K562 (cell line): ENCODE results near the gene M6PR. TPM values are rescaled to one million over a fixed set of nuclear protein-coding genes. Genes with fewer than 3 reads are reported as not detected.

Source experiments
- BCOR ChIP-seq: fragments of 450-650 bp; IDR thresholded peaks from 2 replicates; pipeline ENCODE4 v1.6.1; 2016
- E2F1 ChIP-seq: sonication (generic); formaldehyde crosslinking; IDR thresholded peaks from 2 replicates; pipeline ENCODE4 v1.8.1; 2023; ENCODE audit warnings: mild to moderate bottlenecking, missing genetic modification reagents, moderate library complexity
- ELK3 ChIP-seq: fragments of 450-650 bp; formaldehyde crosslinking; IDR thresholded peaks from 2 replicates; pipeline ENCODE4 v1.4.0; 2020; ENCODE audit warnings: mild to moderate bottlenecking
- EP300 ChIP-seq: IDR thresholded peaks from 2 replicates; pipeline ENCODE4 v1.6.1; 2012; ENCODE audit warnings: low read length, improper control_type of control experiment
- GATAD2A ChIP-seq: fragments of 450-650 bp; IDR thresholded peaks from 2 replicates; pipeline ENCODE4 v1.6.1; 2017
- HDAC2 ChIP-seq: fragments of 450-650 bp; IDR thresholded peaks from 2 replicates; pipeline ENCODE4 v1.6.1; 2016; ENCODE audit warnings: mild to moderate bottlenecking
- MEIS2 ChIP-seq: fragments of 450-650 bp; IDR thresholded peaks from 2 replicates; pipeline ENCODE4 v1.6.1; 2014; ENCODE audit warnings: mild to moderate bottlenecking; ENCODE audit not compliant: partially characterized antibody
- NFIC ChIP-seq: fragments of 450-650 bp; IDR thresholded peaks from 2 replicates; pipeline ENCODE4 v1.6.1; 2017; ENCODE audit warnings: mild to moderate bottlenecking, inconsistent platforms
- SMARCA4 ChIP-seq: fragments of 450-650 bp; IDR thresholded peaks from 2 replicates; pipeline ENCODE4 v1.6.1; 2016
- SUPT5H ChIP-seq: fragments of 450-650 bp; IDR thresholded peaks from 2 replicates; pipeline ENCODE4 v1.6.1; 2016
- TAF9B ChIP-seq: fragments of 450-650 bp; IDR thresholded peaks from 2 replicates; pipeline ENCODE4 v1.6.1; 2018; ENCODE audit warnings: mild to moderate bottlenecking; ENCODE audit not compliant: partially characterized antibody
- TCF3 ChIP-seq: sonication (generic); formaldehyde crosslinking; IDR thresholded peaks from 2 replicates; pipeline ENCODE4 v1.4.0; 2020; ENCODE audit warnings: mild to moderate bottlenecking, missing genetic modification reagents
- TGIF2 ChIP-seq: sonication (generic); formaldehyde crosslinking; IDR thresholded peaks from 2 replicates; pipeline ENCODE4 v1.8.1; 2022; ENCODE audit warnings: mild to moderate bottlenecking, missing genetic modification reagents, moderate library complexity
- ZNF395 ChIP-seq: fragments of 200-800 bp; sonication (Bioruptor generic); IDR thresholded peaks from 2 replicates; pipeline ENCODE4 v1.6.1; 2017; ENCODE audit warnings: missing genetic modification characterization, missing compliant biosample characterization
- ZNF644 ChIP-seq: fragments of 200-800 bp; sonication (Bioruptor generic); IDR thresholded peaks from 2 replicates; pipeline ENCODE4 v1.6.1; 2016; ENCODE audit warnings: low read depth, missing genetic modification characterization, missing compliant biosample characterization
- polyA plus RNA-seq, 8 experiments: library from polyadenylated mRNA; depleted of rRNA in 4 of 8; stranded (reverse) in 5 of 8; unstranded in 3 of 8; fragments of >200 nt; fragmentation: Nextera tagmentation in 2 of 8; fragmentation: Illumina TruSeq in 1 of 8; extraction: Ambion mirVana in 2 of 8; extraction: Trizol in 1 of 8; gene quantifications; 2 replicates each; pipeline versions ENCODE4 v1.2.1 to v1.2.3, GENCODE V29; 2011 to 2014; ENCODE audit warnings: inconsistent platforms in 1 of 8, missing spikeins in 1 of 8
- total RNA-seq, 7 experiments: library from RNA; depleted of rRNA in 6 of 7; stranded (reverse); fragments of >200 nt in 6 of 7; fragmentation: Illumina TruSeq in 2 of 7; extraction: Trizol in 2 of 7; gene quantifications; 2 replicates each; pipeline versions ENCODE4 v1.2.1 to v1.2.3, GENCODE V29; 2011 to 2021; ENCODE audit warnings: low replicate concordance in 1 of 7
- TF ChIP-seq, protein P1 (sequence below): fragments of 450-650 bp; IDR thresholded peaks from 2 replicates; pipeline ENCODE4 v1.6.1; 2018; ENCODE audit not compliant: partially characterized antibody
- TF ChIP-seq, protein P2 (sequence below): IDR thresholded peaks from 3 replicates; pipeline ENCODE4 v1.6.1; 2011; ENCODE audit warnings: borderline replicate concordance, mild to moderate bottlenecking, moderate library complexity; ENCODE audit not compliant: insufficient read length; ENCODE audit errors: extremely low read depth
- TF ChIP-seq, protein P3 (sequence below): fragments of 200-800 bp; sonication (Bioruptor generic); IDR thresholded peaks from 2 replicates; pipeline ENCODE4 v1.6.1; 2017; ENCODE audit warnings: missing genetic modification characterization, missing compliant biosample characterization

The M6PR gene
- total and polyA plus RNA-seq, 9 of the 15 experiments (the other 6 are each of a cell fraction or from before 2014, with no cell fraction given), result 78.6 to 159 (median 112) TPM

GRCh38 chr12:8950221-8950527 is 729 bp upstream of the M6PR start (continued):
- 0 out of 2 replicates have a peak, but pooled peaks have one; percentile 1 for TF ChIP-seq E2F1 (CRISPR knock-in tag)
- 0 out of 2 replicates have a peak, but pooled peaks have one; percentile 64 for TF ChIP-seq SMARCA4
- peak; percentile 56; the same call in 1 of the 2 replicates for TF ChIP-seq NFIC
- TF ChIP-seq EP300, result 0 out of 2 replicates have a peak, but pooled peaks have one; percentile 28
- no peak for TF ChIP-seq ZNF395 (CRISPR knock-in tag)
- TF ChIP-seq, protein P1, sequence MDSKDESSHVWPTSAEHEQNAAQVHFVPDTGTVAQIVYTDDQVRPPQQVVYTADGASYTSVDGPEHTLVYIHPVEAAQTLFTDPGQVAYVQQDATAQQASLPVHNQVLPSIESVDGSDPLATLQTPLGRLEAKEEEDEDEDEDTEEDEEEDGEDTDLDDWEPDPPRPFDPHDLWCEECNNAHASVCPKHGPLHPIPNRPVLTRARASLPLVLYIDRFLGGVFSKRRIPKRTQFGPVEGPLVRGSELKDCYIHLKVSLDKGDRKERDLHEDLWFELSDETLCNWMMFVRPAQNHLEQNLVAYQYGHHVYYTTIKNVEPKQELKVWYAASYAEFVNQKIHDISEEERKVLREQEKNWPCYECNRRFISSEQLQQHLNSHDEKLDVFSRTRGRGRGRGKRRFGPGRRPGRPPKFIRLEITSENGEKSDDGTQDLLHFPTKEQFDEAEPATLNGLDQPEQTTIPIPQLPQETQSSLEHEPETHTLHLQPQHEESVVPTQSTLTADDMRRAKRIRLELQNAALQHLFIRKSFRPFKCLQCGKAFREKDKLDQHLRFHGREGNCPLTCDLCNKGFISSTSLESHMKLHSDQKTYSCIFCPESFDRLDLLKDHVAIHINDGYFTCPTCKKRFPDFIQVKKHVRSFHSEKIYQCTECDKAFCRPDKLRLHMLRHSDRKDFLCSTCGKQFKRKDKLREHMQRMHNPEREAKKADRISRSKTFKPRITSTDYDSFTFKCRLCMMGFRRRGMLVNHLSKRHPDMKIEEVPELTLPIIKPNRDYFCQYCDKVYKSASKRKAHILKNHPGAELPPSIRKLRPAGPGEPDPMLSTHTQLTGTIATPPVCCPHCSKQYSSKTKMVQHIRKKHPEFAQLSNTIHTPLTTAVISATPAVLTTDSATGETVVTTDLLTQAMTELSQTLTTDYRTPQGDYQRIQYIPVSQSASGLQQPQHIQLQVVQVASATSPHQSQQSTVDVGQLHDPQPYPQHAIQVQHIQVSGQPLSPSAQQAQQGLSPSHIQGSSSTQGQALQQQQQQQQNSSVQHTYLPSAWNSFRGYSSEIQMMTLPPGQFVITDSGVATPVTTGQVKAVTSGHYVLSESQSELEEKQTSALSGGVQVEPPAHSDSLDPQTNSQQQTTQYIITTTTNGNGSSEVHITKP, result no peak
- peak; percentile 21; the same call in 1 of the 2 replicates for TF ChIP-seq HDAC2
- peak; percentile 3 for TF ChIP-seq SUPT5H
- no peak for TF ChIP-seq TGIF2
- no peak for TF ChIP-seq ELK3
- TF ChIP-seq ZNF644 (tag), result peak; percentile 22; the same call in 1 of the 2 replicates
- TF ChIP-seq, protein P2, sequence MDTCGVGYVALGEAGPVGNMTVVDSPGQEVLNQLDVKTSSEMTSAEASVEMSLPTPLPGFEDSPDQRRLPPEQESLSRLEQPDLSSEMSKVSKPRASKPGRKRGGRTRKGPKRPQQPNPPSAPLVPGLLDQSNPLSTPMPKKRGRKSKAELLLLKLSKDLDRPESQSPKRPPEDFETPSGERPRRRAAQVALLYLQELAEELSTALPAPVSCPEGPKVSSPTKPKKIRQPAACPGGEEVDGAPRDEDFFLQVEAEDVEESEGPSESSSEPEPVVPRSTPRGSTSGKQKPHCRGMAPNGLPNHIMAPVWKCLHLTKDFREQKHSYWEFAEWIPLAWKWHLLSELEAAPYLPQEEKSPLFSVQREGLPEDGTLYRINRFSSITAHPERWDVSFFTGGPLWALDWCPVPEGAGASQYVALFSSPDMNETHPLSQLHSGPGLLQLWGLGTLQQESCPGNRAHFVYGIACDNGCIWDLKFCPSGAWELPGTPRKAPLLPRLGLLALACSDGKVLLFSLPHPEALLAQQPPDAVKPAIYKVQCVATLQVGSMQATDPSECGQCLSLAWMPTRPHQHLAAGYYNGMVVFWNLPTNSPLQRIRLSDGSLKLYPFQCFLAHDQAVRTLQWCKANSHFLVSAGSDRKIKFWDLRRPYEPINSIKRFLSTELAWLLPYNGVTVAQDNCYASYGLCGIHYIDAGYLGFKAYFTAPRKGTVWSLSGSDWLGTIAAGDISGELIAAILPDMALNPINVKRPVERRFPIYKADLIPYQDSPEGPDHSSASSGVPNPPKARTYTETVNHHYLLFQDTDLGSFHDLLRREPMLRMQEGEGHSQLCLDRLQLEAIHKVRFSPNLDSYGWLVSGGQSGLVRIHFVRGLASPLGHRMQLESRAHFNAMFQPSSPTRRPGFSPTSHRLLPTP, result no peak
- TF ChIP-seq TAF9B, result peak; percentile 40
- TF ChIP-seq GATAD2A, result 0 out of 2 replicates have a peak, but pooled peaks have one; percentile 18
- TF ChIP-seq TCF3, result no peak
- TF ChIP-seq, protein P3, sequence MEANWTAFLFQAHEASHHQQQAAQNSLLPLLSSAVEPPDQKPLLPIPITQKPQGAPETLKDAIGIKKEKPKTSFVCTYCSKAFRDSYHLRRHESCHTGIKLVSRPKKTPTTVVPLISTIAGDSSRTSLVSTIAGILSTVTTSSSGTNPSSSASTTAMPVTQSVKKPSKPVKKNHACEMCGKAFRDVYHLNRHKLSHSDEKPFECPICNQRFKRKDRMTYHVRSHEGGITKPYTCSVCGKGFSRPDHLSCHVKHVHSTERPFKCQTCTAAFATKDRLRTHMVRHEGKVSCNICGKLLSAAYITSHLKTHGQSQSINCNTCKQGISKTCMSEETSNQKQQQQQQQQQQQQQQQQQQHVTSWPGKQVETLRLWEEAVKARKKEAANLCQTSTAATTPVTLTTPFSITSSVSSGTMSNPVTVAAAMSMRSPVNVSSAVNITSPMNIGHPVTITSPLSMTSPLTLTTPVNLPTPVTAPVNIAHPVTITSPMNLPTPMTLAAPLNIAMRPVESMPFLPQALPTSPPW (CRISPR knock-in tag), result 0 out of 2 replicates have a peak, but pooled peaks have one; percentile 11
- TF ChIP-seq MEIS2, result no peak
- TF ChIP-seq BCOR, result peak; percentile 58; the same call in 1 of the 2 replicates
